T-helper 1 cell treated with Interleukin-12 subunit alpha and Interleukin-12 subunit beta and Interleukin-4 antibody, amounts not matched to agents 30 ng/mL and 1 ng/mL, for 36 hours (primary cell): Measurements from ENCODE around the gene MSRB3. TPM values are rescaled to one million over a fixed set of nuclear protein-coding genes. Genes with fewer than 3 reads are reported as not detected.

Source experiments
- intact Hi-C: fragments of 100-400 bp; cut with micrococcal nuclease; formaldehyde crosslinking; loops from one replicate; pipeline ENCODE4 v1.15.1; 2024
- total RNA-seq: library from RNA; stranded (reverse); gene quantifications from 2 replicates; pipeline ENCODE4 v1.2.3, GENCODE V29; 2022

Gene MSRB3
- total RNA-seq, 1 donor from 2014 or later: 0.05 TPM

GRCh38 chr12:65387396-65387795 is 108.9 kb downstream of the MSRB3 start:
- intact Hi-C loops: no loop called here

- intact Hi-C loops: no loop called here
Measured at GRCh38 chr12:65389436-65389835, 111.0 kb downstream of the MSRB3 start.

GRCh38 chr12:65391711-65392110 is 113.2 kb downstream of the MSRB3 start:
- intact Hi-C loops: no loop called here

GRCh38 chr12:65392491-65392890 is 114.0 kb downstream of the MSRB3 start:
- intact Hi-C loops: no loop called here

GRCh38 chr12:65403188-65403587 is 124.7 kb downstream of the MSRB3 start:
- intact Hi-C loops: no loop called here

GRCh38 chr12:65407388-65408149 is 129.1 kb downstream of the MSRB3 start:
- intact Hi-C loops: no loop called here

GRCh38 chr12:65408441-65408840 is 130.0 kb downstream of the MSRB3 start:
- intact Hi-C loops: no loop called here

GRCh38 chr12:65409726-65410125 is 131.2 kb downstream of the MSRB3 start:
- intact Hi-C loops: no loop called here

GRCh38 chr12:65411171-65411570 is 132.7 kb downstream of the MSRB3 start:
- intact Hi-C loops: no loop called here

GRCh38 chr12:65414526-65414925 is 136.0 kb downstream of the MSRB3 start:
- intact Hi-C loops: no loop called here

GRCh38 chr12:65415826-65416225 is 137.3 kb downstream of the MSRB3 start:
- intact Hi-C loops: no loop called here

GRCh38 chr12:65419284-65420072 is 141.0 kb downstream of the MSRB3 start:
- intact Hi-C loops: no loop called here

GRCh38 chr12:65420941-65421340 is 142.5 kb downstream of the MSRB3 start:
- intact Hi-C loops: no loop called here

- intact Hi-C loops: no loop called here
Measured at GRCh38 chr12:65427646-65428045, 149.2 kb downstream of the MSRB3 start.

GRCh38 chr12:65430006-65430405 is 151.5 kb downstream of the MSRB3 start:
- intact Hi-C loops: no loop called here

- intact Hi-C loops: no loop called here
Measured at GRCh38 chr12:65430571-65431306, 152.3 kb downstream of the MSRB3 start.

GRCh38 chr12:65432114-65432513 is 153.6 kb downstream of the MSRB3 start:
- intact Hi-C loops: no loop called here

- intact Hi-C loops: no loop called here
Measured at GRCh38 chr12:65432651-65433050, 154.2 kb downstream of the MSRB3 start.

- intact Hi-C loops: no loop called here
Measured at GRCh38 chr12:65434737-65435136, 156.3 kb downstream of the MSRB3 start.

GRCh38 chr12:65443038-65443437 is 164.6 kb downstream of the MSRB3 start:
- intact Hi-C loops: no loop called here

- intact Hi-C loops: no loop called here
Measured at GRCh38 chr12:65444996-65445395, 166.5 kb downstream of the MSRB3 start.

- intact Hi-C loops: no loop called here
Measured at GRCh38 chr12:65446901-65447300, 168.4 kb downstream of the MSRB3 start.
